Transverse colon (tissue), 3 donors: ENCODE results near the gene GPANK1.

Source experiments
- CTCF ChIP-seq, 5 experiments: fragments of 200-600 bp in 3 of 5; fragments of 450-650 bp in 2 of 5; sonication (generic) in 3 of 5; IDR thresholded peaks; 1 replicate in 2 of 5; 2 replicates in 3 of 5; pipeline ENCODE4 v1.5.1; 2016 to 2017; ENCODE audit warnings: antibody characterized with exemption in 5 of 5, inconsistent platforms in 3 of 5, mild to moderate bottlenecking in 2 of 5, moderate library complexity in 1 of 5
- EP300 ChIP-seq: sonication (generic); formaldehyde crosslinking; IDR thresholded peaks from one replicate; pipeline ENCODE4 v1.6.1; 2017; ENCODE audit warnings: antibody characterized with exemption, low read depth

- TF ChIP-seq CTCF (IDR thresholded peaks at IDR 0.05) (no peak), EP300 (no peak)
Observed at GRCh38 chr6:31633447-31633846, 31.4 kb downstream of the GPANK1 start.
